ENCODE data around the gene KCNE4. TPM values are rescaled to one million over a fixed set of nuclear protein-coding genes. Genes with fewer than 3 reads are reported as not detected.

Gene KCNE4
- total and polyA plus RNA-seq, 2 experiments from 2014 or later: not detected

- no peaks in the 10 kb centered on the region for H3F3A ChIP-seq (replicated peaks; ENCODE audit: low read depth)
- no peaks in the 10 kb centered on the region for H3K79me2 ChIP-seq (replicated peaks; ENCODE audit: insufficient read depth)
- H3K4me3 ChIP-seq: no peak overlapping the region
- ATAC-seq (no peak), DNase-seq (ENCODE audit: low spot score) (no peak)
- no peak overlapping the region for H3K27ac ChIP-seq (ENCODE audit: low read depth)
- H4K20me1 ChIP-seq (replicated peaks; ENCODE audit: insufficient read depth): no peaks in the 10 kb centered on the region
- H3K4me1 ChIP-seq (ENCODE audit: insufficient read depth): no peaks in the 10 kb centered on the region
- no peaks in the 10 kb centered on the region; the same call in 2 of the 3 replicates for H3K9me3 Mint-ChIP-seq
- H3K27me3 ChIP-seq (ENCODE audit: insufficient read depth): no peaks in the 10 kb centered on the region
- peaks cover 3% of the 10 kb centered on the region; the same call in 1 of the 3 replicates for H3K4me1 Mint-ChIP-seq
- peaks cover 2% of the 10 kb centered on the region for H3K27me3 Mint-ChIP-seq (ENCODE audit: insufficient read depth, low read depth, poor library complexity)
- TF ChIP-seq CREB1 (CRISPR knock-in tag; IDR thresholded peaks at IDR 0.05; ENCODE audit: low read depth): no peak
- no peak for TF ChIP-seq ZNF114 (CRISPR knock-in tag; IDR thresholded peaks at IDR 0.05)
- no peak for TF ChIP-seq POLR2AphosphoS5 (IDR thresholded peaks at IDR 0.05; ENCODE audit: low read depth)
- no peak for TF ChIP-seq ZNF462 (CRISPR knock-in tag; IDR thresholded peaks at IDR 0.05)
- TF ChIP-seq JUNB (IDR thresholded peaks at IDR 0.05; ENCODE audit: unreplicated experiment): no peak
- no peak for TF ChIP-seq EZH2phosphoT487 (IDR thresholded peaks at IDR 0.05; ENCODE audit: unreplicated experiment)
- no peak for TF ChIP-seq NANOG (IDR thresholded peaks at IDR 0.05; ENCODE audit: borderline replicate concordance)
- TF ChIP-seq REST (IDR thresholded peaks at IDR 0.05; ENCODE audit: unreplicated experiment): no peak
- no peak for TF ChIP-seq STAT1 (IDR thresholded peaks at IDR 0.05; ENCODE audit: unreplicated experiment)
- H3K9me2 ChIP-seq (ENCODE audit: insufficient read depth): no peaks in the 10 kb centered on the region
- no peaks in the 10 kb centered on the region for H3K36me3 ChIP-seq (ENCODE audit: insufficient read depth)
- H2AFZ ChIP-seq: no peak overlapping the region
- H3K36me3 Mint-ChIP-seq (ENCODE audit: low read depth): no peaks in the 10 kb centered on the region
- no peak overlapping the region for H3K27ac Mint-ChIP-seq
- H3K4me2 ChIP-seq: no peak overlapping the region
- H3K4me3 Mint-ChIP-seq: no peak overlapping the region
These were observed 35.5 kb downstream of the KCNE4 start for GRCh38 chr2:223087466-223087865.

Data from GM23338 (cell line).